CD1c-positive myeloid dendritic cell (primary cell): ENCODE measurements around the gene GRXCR1.

ENCODE experiments used
- DNase-seq: peaks from one replicate; pipeline ENCODE4 v3.0.0-alpha.2; 2016; ENCODE audit errors: extremely low spot score

GRXCR1 gene

DNA sequence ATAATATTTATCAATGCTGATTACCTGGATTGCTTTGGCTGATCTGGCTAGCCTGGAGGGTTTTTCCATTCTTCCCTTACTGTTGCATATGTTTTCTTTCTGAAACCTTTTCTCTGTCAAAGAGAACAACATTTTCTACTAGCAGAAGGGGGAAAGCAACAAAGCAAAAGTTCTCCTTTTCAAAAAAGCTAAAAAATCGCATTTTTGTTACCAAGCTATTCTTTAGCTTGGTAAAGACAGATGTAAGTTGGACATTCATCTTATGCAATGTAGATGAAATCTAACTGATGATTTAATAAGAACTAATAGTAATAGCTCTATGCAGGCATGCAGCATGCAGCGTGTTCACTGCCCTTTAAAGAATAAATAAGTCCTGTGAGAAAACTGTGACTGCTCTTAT, at the start of gene GRXCR1:
Gene GRXCR1 (plus strand): TSS at position 301 of the 400 bp plus-strand sequence. CDS start 554 bp downstream, outside the sequence.
- no peak for DNase-seq

DNA sequence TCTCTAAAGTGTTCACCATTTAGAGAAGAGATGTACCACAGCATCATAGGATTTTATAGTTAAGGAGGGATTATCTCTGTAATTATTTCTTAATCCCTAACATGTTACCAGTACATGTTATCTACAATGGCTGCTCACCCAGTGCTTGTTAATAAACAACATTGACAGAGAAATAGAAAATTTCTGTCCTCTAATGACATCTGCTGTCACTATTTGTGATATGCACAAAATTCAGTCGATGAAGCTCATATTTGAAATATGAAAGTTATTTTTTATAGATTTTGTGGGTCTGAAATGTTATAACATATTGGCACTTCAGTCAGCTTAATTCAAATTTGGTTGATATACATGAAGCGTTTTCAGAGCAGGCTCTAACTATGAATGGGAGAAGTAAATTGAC, 48.8 kb upstream of the GRXCR1 start:
- no peak for DNase-seq

DNA sequence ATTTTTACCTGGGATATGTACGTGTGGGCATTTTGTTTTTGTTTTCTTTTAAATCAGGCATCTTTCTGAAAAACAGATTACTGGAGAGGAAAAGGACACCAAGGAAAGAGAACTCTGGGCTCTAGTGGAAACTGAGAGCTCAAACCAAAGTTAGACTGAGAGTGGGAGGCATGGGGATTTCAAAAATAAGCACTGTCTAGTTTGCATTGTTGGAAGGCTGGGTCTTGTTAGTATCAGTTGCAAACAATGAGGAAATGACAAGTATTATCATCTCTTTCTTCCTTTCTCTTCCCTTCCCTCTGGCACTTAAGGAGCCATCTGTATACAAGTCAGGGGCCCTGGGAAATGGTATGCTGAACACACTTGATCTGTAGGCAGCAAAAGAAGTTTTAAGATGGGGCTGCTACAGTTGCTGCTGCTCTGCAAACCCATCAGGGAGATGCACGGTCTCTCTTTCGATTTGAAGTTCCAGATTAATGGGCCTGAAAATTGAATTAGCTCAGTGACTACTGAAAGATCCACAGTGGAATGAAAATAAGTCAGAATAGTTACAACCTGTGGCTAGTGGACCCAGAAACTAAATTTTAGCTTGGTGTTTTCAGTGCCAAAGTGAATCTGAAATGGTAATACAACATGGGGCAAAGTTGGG, 48.0 kb upstream of the GRXCR1 start:
- no peak for DNase-seq

DNA sequence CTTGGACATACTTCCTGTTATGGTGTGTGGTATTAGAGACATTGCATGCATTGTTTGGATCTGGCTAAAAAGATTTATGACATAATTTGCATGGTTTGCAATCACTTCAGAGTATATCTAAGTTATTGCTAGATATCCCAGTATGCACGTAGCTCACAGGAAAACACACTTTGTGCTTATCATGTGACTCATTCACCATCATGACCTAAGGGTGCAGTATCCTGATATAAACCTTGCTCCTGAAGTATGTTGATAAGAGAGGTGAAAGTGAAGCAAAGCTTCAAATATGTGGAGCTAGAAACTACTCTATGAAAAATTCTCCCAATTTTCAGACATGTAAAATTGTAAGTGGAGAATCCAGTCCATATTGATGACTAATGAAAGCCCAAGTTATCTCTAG, 46.9 kb upstream of the GRXCR1 start:
- DNase-seq, result no peak

DNA sequence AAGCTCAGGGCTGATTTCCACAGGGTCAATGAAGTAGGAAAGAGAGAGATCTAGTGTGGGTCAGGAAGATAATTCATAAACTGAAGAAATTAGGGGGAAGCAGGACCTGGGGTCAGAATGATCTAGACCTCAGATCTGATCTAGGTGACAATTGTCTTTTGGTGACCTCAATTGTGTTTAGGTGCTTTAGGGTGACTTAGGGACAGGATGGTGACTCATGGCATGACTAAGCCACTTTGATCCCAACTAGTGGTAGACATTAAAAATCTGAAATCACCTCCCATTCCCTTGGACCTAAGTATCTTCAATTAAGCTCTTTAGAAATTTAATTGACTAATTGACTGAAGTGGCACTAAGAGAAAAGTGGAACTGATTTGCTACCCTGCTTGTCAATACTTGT, 36.7 kb upstream of the GRXCR1 start:
- DNase-seq, result no peak

DNA sequence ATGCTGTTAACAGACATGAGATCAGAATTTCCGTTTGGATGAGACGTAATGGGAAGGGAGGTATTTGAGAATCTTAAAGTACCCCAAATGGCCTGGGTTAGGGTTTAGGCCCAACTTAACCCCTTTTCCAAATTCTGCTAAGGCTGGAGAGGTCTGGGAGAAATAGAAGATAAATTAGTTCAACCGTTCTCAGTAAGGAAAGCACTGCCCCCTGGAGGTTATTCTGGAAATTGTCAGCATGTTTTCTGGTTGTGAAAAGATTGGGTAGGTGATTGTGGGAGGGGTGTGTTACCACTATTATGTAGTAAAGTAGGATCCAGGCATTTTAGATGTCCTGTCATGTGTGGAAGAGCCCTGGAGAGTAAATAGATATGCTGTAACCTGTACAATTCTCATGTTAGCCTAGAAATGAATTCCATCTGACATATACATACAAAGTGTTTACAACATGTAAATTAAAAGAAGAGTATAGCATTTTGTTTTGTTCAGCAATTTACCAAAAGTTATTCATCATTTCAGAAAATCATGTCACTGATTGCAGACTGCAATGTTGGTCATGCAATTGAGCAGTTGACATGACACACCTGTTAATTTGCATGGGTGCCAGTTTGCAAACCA, 26.8 kb upstream of the GRXCR1 start:
- peak; percentile 73 for DNase-seq

DNA sequence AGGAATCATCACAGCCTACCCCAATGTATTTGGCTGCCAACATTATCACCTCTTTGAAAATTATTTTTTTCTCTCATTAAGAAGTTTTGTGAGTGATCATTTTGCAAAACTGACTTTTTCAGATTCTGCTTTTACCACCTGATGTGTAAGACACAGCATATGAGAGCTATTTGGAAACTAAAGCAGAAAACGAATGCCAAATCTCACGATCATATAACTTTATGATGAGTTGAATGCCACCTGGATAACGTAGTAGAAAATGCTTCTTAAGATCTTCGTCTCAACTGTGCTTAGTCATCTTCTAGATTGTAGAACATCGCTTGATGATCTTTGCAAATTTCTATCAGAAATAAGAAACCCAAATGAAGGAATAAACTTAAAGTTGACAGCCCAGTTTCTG, 21.3 kb upstream of the GRXCR1 start:
- no peak for DNase-seq

DNA sequence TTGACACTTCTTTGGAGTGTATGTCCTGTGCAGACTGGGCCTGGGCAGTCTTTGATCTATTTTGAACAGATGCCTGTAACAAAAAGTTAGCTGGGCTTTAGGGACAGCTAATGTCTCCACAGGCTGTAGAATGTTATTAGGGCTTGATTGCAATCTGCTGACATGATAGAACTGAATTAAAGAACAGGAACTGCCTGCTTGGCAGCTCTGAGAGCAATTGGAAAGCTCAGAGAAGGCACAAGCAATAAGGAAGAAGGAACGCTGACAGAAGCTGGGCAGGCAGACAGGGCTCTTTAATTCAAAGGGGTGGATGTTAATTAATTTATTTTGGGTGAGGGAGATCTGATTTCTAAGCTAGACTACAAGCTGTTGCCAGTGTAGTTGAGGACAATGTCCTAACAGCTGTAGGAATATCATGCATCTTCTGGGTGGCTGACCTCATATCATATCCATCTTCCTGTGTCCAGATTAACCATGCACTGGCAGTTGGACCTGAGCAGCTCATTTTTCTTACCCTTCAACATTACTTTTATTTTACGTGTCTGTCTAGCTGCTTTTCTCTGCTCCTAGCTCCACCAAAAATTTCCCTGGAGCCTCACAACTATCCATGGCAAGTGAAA, 20.7 kb upstream of the GRXCR1 start:
- no peak for DNase-seq

DNA sequence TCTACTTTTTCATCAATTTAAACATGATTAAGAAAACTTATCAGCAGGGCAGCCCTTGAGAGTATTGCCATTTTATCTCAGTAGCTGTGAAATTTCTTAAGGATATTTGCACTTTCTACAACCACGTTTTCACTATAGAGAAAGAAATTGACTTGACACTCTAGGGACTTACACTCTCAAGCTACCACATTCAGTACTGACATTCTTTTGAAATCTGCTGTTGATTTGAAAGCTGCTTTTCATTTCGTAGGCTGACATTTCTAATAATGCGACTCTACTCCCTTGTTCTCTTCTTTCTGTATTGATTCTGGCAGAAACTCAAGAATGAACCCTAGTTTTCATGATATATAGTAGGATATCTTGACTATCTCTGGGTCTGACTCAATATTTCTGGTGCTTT, 13.7 kb upstream of the GRXCR1 start:
- DNase-seq, result no peak

DNA sequence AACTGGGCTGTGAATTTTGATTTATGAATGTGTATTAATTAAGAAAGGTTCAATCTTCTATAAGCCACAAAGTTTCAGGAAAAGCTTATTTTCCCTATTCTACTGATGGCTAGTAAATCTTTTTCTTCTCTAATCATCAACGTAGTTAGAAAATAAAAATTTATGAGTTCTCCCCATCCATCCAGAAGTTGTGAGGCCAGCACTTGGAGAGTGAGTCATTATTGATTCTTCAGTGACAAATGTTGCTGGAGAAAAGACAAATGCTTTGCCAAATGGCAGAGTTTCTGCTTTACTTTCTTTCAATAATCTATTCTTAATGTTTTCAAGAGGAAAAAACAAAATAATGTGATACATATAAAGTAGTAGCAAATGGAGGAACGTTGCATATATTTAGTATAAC, 11.3 kb upstream of the GRXCR1 start:
- DNase-seq, result no peak

DNA sequence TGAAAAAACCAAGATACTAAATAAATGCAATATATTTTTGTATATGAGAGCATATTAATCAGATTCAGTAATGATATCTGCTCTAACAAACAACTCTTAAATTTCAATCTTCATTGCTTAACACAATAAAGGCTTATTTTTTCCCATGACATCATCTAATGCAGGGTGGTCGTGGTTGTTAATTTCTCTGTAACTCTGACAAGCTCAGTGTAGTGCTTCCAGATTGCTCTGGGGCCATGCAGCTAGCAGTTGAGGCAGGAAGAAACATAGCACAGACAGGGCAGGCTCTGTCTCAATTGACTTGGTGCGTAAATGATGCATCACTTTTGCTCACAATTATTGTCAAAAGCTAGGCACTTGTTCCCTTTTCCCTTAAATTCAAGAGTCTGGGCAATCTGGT, 869 bp upstream of the GRXCR1 start:
- no peak for DNase-seq

DNA sequence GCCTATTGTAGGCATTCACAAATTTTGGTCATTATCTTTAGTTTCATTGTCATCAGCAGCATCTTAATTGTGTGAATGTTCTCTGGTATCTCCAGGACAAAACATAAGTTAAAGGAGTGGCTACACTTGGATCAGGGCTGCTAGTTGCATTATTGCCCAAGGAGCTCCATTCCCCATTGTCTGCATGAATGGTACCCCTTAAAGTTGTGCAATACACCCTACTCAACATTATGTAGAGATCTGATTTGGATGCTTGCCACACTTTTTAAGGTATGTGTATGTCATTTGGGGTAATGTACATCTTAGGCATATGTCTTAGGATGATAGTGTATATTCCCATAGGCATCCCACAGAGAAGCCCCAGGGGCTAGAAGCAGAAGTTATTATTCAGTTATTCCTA, 2.9 kb downstream of the GRXCR1 start:
- DNase-seq, result no peak

DNA sequence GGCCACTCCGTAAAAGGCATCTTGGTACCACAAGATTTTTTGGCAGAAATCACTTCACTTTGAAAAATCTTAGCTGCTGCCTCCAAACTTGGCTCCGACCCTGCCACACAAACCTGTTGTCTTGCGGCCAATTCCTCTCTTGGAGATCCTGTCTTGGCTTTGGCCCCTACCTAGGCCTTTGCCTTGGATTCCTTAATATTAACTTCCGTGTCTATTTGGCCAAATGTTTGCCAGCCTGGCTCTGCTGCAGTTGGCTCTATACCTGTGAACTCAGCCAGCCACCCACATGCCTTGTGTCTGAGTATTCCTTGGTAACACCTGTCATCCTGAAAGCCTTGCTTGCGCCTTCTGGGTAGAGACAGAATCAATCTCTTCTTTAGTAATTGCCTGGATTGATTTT, 12.5 kb downstream of the GRXCR1 start:
- DNase-seq, result no peak

DNA sequence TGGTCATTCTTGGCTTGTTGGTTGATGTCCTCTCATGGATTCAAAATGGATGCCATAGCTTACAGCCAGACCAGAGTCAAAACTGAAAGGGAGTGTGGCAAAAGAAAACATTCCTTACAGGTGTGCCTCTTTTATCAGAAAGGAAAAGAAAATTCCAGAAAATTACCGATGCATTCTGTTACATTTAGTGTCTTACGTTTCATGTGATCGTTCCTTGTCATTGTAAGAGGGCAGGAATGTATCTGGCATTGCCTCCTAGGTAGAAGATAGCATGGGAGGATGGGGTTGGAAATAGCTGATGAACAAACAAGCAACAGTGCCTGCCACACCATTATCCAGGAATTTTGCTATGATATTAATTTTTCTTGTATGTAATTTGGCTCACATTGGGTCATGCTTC, 13.1 kb downstream of the GRXCR1 start:
- no peak for DNase-seq

DNA sequence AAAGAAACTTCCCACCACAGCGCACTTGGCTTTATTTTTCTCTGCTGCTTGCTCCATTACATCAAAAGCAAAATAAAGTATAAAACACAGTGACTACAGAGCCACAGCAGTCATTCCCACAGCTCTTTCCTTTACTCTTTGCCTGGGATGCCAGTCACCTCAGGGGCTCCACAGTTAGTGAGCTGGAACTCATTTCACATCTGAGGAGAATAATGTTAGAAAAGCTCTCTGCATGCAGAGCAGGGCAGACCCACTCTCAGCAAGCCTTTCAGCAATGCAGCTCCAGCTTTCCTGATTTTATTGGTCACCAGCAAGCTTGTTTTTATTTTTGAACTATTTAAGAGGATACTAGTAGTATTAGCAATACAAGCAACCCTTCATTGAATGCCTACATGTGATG, 13.8 kb downstream of the GRXCR1 start:
- DNase-seq, result no peak

DNA sequence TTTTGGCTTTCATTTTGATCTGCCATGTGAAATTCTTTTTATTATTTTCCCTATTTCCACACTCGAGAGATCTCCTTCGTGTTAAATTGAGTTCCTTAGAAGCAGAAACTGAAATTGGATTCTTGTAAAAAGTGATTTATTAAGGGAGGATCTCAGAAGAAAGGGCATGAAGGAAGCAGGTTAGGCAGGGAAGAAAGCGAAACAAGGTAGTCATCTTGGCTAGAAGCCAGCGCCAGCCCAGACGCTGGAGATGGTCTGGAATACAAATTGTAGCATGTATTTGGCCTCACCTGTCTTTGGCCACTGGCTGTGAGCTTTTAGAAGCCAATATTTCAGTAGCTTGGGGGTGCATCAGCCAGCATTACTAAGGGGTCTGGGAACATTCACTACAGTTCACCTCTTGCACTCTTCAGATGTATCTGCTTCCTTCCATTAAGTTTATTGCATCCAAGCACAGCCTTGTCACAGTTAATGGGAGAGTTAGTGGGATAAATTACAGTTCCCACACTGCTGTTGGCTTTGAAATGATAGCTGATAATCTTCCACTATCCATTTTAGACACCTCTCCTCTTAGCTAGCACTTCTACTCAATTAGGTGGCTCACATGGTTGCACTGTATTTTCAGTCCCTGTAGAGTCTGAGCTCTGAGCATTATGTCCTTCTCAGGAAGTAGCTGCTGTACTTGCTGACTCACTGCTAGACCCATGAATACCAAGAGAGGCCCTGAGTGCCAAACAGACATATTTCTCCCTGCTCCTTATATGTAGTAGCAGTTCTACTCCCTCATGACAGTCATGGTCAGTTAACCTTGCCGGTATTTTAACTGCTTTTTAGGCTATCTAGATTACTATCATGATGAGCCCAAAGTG, 14.6 kb downstream of the GRXCR1 start:
- DNase-seq, result no peak

DNA sequence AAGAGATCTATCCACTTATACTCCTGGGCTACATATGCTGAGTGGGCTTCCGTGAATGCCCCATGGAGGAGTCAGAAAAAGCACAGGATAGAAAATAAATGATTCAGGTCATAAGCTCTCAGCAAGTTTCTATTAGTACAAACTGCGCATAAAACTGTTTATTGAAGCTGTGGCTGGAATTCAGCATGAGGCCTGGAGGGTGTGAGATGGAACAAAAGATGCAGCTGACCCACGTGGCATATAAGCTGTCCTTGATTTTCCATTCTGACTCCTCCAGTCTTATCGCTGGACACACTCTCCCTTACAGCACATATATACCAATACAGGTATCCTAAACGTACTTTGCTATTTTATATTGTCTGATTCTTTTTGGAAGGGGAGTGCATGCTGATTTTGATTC, 17.9 kb downstream of the GRXCR1 start:
- no peak for DNase-seq

DNA sequence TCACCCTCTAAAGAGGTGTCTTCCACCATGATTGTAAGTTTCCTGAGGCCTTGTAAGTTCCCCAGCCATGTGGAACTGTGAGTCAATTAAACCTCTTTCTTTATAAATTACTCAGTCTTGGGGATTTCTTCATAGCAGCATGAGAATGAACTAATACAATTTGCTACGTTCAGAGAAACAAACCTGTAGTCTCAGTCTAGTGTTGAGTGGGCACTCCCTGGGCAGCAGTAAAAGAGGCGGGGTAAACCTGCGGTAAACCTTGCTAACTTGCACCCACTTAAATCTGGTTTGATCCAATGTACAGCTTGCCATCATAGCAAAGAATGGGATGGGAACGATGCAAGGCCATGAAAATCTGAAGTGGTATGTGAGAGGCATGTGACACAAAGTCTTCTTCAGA, 22.4 kb downstream of the GRXCR1 start:
- DNase-seq, result no peak

DNA sequence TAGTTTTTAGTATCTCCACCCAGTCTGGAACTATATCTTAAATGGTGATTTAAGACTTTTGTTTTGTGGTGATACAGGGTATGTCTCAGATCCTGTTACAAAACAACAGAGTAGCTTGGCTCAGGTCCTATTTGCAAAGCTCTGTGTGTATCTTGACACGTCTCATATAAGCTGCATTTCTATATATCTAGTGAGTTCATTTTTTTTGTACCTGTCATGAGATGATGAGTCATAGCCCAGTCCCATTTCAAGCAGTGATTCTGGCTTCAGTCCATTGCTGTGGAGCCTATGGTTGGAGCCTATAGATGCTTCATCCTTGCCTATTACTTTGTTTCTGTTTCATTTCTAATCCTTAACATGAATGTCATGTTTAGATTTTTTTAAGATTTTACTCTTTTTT, 23.0 kb downstream of the GRXCR1 start:
- DNase-seq, result no peak

DNA sequence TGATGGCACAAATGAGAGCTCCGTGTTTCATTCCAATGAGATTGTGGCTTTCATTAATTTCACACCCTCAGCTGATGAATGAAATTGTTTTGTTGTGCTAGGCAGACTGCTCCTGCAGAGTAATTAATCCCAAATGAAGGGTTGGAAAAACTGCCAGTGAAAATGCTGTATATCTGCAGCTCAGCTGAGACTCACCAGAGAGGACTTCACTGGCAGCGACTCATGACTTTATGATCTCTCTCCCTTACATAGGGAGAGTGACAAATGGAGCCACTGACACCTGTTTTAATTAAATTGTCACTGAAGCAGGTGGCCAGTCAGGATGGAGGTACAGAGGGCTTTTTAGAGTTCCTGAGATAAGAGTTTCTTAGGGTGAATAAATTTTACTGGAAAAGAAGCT, 24.8 kb downstream of the GRXCR1 start:
- DNase-seq, result no peak

DNA sequence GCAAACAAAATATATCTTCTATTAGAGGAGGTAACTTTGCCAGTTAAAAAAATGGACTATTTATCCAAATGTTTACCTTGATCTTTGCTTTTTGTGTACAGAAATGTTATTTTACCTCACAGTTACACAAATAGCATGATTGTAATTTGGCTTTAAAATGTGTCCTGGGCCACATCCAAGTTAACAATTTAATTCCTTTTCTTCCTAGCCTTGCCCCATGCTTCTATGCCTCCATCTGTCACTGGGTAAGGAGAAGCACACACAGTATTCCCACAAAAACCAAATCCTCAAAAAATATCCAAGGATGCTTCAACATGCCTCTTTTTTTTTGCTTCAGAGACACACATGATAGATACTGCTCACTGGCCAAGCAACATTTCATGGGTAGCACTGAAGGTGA, 30.9 kb downstream of the GRXCR1 start:
- DNase-seq, result no peak

DNA sequence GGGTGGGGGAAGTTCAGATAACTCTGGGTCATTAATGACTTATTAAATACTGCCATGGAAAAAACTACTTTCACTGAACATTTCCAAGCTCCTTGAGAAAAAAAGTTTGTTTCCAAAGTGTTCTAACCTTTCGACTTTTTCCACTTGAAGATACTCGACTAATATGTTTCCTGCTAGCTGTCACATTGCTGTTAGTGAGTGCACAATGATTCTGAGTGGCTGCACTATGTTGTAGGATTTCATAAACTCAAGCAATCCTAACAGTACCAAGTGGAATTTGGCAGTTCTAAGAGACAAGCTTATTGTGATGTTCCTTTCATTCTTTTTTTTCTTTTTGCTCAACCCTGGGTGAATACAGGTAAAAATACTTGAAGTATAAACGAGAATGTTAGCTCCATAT, 33.4 kb downstream of the GRXCR1 start:
- DNase-seq, result no peak

DNA sequence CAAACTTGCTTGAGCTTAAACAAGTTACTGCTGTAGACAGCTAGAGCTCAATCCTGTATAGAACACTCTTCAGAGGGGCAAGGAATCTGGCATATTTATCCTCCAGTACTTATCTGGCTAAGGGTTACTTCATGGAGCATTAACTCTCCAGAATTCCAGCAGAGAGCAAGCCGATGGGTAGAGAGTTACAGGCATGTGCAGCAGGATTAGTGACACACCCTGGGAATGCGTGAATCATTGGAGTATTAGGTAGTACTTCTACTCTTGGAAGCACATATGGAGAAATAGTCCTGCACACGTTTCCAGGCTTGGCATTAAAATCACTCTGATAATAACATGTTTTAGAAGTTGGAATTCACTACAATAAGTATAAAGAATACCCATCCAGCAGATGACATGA, 35.4 kb downstream of the GRXCR1 start:
- no peak for DNase-seq
